Measurements from ENCODE around the gene CACNA2D2.

- TF ChIP-seq CTCF (IDR thresholded peaks at IDR 0.05; ENCODE audit: insufficient read depth, low read length, poor library complexity, severe bottlenecking) (no peak), EZH2phosphoT487 (conservative IDR thresholded peaks at IDR 0.05; ENCODE audit: low read length) (no peak)
These were observed 166.1 kb downstream of the CACNA2D2 start for GRCh38 chr3:50337175-50337861.

Measured in SU-DHL-6 (cell line).